ENCODE measurements around the gene TMEM129.
A peak's percentile ranks its signal among the peaks of the same experiment; 100 is the strongest.

TMEM129 gene

DNA sequence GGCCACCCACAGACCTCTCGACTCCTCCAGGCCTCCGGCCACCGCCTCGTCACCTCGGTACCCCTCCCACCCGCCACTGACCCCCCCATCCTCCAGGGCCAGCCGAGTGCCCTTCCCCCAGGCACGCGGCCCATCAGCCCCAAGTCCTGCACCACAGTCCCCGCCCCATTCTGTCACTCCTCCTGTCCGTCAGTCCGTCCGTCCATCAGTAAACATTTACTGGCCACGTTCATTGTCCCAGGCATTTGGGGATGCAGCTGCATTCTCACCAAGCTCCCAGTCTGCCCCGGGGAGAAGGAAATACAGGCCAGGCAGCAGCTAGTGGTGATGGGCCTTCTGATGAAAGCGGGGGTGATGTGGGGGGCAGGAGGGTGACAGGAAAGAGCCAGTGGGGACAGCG lies 36.7 kb upstream of the TMEM129 start:
- DNase-seq = no peak

DNA sequence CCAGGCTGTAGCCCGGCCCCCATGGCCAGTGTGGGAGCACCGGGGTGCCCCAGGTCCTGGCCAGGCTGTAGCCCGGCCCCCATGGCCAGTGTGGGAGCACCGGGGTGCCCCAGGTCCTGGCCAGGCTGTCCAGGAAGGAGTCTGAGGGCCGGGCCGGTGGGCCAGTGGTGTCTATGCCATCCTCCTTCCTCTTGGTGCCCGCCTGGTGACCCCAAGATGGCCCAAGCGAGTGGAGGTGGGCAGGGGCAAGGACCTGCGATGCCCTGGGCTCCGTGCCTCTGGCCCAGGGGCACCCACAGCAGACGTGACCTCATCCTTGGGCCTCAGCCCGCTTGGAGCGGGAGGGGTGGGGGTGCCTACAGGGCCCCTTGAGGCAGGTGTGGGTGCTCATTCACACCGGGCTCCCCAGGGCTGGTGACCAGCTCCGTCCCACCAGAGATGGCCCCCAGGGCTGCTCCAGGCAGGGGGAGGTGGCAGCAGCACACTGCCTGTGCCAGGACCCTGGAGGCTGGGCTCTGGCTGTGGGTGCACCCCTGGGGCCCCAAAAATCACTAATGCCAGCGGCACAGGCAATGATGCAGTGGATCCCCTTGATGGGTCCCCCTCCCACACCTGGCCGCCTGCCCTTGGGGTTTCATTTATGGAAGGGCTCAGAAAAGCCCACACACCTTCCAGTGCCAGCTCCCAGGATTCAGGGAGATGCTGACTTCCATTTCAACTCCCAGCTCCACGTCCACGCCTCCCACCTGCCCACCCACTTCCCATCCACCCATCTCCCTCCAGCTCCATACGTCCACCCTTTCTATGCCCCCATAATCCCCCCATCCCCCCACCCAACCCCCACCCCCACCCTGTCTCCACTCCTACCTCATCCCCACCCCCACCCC lies 36.0 kb upstream of the TMEM129 start:
- no peak for DNase-seq

DNA sequence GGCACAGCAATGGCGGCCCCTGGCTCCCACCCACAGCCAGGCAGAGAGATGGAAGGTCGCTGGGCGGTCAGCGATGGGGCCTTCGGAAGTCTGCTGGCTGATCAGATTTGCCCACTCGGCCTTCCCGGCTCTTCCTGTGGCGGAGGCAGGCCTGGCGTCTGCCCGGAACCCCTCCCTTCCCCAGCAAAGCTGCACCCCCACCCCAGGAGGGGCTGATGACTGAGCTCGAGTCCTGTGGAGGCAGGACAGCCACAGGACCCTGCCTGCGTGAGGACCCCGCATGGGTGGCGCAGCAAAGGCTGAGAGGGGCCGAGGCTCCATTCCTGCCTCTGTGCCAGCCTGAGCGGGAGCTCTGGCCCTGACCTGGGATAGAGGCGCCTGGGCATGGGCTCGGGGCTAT lies 35.0 kb upstream of the TMEM129 start:
- no peak for DNase-seq

DNA sequence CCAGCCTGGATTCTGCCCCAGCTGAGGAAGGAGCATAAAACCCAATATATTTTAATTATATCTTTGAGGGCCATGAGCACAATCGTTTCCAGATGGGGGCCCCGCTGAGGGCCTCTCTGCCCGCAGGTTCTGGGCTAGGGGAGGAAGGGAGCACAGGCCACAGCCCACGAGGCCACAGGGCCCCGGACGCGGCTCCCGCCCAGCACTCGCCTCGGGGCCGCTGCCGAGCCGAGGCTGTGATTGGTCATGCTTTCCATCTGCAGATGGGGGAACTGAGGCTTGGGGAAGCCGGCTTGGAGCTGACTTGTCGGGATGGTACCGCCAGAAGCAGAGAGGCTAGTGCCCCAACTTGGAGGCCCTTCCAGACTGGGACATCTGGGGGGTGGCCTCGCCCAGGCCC lies 34.2 kb upstream of the TMEM129 start:
- no peak for DNase-seq

DNA sequence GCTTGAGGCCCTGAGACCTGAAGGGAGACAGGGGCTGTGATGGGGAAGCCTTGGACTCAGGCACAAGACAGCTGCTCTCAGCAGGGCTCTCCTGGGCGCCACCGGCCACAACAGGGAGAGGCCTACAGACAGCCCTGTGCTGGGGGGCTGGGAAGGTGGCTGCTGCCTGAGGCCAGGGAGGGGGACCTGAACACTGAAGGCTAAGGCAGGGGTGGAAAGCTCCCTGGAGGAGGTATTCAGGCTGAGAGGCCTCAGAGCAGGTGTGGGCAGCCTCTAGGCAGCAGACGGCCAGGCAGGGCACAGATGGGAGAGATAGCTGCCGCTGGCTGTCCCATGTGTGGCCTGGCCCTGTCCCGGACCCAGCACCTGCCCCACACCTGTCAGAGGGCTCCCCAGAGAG lies 33.2 kb upstream of the TMEM129 start:
- DNase-seq = no peak

DNA sequence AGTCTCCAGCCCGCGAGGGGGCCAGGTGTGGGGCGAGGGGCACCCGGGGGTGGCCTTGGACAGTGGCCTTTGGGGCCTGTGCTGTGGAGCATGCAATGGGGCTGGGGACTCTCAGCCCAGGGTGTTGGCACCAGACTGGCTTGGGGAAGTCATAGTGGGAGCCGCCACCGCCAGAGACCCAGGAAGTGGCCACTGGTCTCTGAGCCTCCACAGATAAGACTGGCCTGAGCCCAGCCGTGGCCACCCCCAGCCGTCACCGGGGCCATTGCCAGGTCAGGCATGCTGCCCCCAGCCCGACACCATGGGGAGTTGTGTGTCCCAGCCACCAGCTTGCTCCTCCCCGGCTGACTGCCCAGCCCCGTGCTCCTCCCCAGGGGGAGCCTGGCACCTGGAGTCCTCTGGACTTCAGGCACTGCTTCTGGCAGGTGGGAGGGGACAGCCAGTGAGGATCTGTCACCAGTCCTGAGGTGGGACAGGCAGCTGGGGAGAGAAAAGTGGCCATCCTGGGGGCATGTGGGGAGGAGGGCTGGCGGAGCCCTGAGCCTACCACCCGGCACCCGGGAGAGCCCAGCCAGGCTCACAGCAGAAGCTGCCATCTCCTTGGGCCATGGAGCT lies 32.7 kb upstream of the TMEM129 start:
- DNase-seq = no peak

DNA sequence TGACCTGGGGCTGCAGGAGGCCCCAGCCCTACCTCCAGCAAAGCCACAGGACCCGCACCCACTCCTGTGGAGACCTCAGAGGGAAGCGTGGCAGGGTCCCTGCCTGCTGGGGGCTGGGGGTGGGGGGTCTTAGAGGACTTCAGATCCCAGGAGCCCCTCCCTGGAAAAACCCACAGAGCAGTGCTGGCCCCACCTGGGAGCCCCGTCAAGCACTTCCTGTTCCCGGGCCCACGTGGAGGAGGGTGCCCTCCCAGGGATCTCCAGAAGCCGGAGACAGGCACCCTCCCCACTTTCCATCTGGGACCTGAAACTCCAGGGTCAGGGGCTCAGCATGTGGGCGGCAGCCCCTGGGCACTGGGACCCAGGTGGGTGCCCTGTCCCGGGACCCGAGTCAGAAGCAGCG lies 32.2 kb upstream of the TMEM129 start:
- no peak for DNase-seq

DNA sequence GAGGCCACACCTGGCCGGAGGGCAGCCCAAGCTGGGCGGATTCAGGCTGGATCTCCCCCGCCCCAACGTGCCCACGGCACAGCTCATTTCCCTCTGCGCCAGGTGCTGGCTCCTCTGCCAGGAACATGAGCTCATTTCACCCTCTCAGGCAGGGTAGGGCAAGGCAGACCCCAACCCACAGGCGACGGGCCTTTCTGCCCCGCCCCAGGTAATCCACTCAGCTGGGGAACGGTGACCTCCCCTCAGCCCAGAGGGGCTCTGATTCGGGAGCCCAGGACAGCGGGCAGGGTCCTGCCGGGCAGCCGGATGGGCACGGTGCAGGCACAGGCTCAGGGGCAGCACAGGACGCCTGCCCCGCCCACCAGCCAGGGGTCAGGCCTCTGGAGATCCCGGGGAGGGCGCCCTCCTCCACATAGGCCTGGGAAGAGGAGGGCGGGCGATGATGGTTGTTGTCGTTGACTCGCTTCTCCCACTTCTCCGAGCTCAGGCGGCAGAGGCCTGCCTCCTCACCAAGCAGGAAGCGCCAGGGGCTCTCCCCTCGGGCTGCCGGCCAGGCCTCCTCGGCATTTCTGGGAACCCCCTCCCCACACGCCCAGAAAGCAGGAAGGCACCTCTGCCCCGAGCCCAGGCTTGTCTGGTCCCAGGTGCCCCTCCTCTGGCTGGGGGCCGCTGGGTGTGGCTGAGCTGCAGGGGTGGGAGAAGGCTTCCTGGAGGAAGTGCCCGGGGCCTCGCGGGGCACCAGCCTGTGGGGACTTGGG lies 31.3 kb upstream of the TMEM129 start:
- DNase-seq = no peak

DNA sequence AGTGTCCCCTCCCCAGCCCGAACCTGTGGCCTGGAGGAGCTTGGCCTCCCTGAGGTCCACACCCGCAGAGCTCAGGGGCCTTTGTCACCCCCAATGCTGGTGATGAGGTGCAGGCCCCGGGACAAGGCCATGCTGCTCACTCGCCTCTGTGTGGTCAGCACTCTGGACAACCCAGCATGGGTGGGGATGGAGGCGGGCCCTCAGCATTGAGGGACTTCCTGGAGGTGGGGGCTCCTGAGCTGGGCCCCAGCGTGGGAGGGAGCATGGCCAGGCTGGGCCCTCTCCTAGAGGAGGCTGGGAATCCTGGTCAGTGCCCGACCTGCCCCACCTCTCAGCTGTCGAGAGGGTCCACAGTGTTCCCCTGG lies 30.8 kb upstream of the TMEM129 start:
- DNase-seq = no peak

DNA sequence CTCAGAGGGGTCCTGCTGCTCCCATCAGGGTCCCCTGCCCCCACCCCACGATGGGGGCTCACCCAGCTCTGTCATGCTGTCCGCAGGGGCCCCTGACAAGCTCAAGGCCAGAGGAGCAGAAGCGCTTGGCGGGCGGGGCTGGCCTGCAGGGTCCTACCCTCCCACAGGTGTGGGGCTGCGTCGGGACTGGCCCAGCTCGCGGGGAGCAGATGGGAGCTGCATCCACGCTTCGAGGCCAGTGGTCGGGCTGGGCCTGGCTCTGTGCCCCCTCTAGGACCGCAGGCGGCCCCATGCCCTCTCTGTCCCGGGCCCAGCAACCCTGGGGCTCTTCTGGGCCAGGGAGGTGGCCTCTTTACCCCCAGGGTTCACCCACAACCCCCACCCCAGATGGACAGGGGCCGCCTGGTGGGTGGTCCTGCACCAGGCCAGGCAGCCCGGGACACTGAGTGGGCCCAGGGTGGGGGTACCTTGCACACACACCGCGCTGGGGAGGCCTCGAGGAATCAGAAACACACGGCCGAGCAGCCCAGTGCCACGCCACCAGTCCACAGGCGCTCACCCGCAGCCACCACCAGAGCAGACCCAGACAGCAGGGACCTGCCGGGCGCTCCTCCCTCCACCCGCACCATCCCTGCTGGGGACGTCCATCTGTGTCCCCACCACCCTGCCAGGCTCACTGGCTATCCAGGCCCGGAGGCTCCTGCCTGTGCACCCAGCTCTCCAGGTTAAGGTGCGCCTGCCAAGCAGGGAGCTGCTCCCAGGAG lies 30.2 kb upstream of the TMEM129 start:
- DNase-seq = no peak

DNA sequence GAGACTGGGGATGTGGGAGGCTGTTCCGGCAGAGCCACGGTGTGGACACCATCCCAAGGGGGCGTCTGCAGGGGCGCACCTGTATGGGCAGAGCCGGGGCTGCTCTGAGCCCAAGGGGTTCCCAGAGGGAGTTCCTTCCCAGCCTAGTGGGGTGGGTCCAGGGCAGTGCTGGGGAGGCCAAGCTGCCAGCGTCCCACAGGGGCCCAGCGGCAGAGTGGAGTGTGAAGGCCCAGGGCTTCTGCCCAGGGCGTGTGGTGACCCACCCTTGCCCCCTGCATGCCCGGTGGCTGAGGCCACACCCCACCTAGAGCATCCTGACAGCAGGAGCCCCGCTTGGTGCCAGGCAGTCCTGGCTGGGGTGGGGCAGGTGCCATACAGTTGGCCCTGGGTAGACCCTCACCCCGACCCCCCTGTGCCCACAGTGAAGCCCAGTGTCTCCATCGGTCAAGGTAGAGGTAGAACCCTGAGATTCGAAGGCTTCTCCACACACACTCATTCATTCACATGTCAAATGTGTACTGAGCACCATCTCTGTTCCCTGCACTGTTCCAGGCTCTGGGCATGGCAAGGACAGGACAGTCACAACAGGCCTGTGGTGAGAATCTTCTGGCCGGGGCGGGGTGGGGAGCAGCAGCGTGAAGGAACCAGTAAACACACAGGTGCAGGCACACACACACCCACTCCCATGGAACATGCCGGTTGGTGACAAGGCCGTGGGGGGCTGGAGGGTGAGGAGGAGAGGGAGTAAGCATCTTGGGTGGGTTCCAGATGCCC lies 29.4 kb upstream of the TMEM129 start:
- no peak for DNase-seq

DNA sequence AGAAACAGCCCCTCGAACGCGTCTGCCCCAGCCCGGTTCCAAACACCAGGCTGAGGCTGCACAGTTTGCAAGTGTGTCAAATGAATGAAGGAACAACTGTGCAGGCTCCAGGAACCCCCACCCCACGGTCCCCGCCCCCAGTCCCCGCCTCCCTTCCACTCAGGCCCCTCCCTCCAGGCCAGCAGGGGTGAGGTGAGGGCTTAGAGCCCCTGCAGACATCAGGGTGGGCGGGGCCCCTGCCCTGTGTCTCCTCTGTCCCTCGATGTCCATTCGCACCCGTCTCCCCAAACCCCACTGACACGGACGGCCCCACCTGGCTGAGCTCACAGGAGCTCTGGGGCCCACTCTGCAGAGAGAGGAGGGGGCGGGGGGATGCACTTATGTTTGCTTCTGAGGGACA lies 28.7 kb upstream of the TMEM129 start:
- no peak for DNase-seq

DNA sequence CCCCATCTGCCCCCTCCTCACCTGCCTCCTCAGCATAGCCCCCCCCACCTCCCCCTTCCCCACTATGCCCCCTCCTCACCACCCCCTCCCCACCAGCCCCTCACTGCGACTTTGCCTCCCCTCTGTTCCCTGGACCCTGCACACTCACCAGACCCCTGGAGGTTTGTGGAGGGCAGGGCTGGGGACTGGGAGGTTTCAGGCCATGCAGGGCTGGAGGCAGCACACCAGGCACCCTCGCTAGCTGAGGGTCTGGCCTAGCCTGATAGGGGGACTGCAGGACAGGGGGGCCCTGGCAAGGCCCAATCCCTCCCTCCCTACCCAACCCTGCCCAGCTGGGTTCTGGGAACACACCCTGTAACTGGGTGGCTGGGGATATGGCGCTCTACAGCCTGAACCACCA lies 28.2 kb upstream of the TMEM129 start:
- DNase-seq = no peak

DNA sequence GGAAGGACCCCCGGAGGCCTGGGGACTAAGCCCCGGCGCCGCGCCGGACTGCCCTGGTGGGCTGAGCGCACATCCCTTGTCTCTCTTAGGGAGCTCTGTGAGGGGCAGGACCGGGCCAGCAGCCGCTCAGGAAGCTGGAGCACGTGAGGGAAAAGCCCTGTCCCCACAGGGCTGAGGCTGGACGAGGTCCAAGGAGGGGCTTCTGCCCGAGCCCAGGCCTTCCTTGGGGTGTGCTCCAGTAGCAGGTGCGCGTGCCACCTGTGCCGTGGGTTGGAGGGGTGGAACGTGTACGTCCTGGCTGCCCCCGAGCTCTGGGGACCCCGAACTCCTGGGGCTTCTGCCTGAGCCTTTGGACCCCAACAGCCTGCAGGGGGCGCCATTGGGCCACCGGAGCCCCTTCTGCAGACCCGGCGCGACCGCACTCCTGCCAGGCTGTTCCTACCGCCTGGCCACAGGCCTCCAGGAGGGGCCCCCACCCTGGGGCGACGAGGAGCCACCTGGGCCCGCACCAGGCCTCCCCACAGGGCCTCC lies 27.4 kb upstream of the TMEM129 start:
- DNase-seq = peak; percentile 64

DNA sequence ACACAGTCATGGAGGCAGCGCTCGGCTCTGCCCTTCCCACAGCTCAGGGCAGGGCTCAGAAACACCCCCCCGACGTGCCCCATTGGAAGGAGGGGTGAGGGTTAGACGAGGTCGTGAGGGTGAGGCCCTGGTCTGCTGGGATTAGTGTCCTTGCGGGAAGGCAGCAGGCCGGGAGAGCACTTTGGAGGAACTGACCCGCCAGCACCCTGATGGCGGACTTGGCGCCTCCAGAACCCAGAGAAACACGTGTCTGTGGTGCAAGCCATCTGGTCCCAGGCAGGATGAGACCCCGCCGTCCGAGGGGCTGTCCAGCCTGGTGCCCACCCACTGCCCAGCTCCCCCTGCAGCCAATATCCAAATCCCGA lies 26.5 kb upstream of the TMEM129 start:
- no peak for DNase-seq

DNA sequence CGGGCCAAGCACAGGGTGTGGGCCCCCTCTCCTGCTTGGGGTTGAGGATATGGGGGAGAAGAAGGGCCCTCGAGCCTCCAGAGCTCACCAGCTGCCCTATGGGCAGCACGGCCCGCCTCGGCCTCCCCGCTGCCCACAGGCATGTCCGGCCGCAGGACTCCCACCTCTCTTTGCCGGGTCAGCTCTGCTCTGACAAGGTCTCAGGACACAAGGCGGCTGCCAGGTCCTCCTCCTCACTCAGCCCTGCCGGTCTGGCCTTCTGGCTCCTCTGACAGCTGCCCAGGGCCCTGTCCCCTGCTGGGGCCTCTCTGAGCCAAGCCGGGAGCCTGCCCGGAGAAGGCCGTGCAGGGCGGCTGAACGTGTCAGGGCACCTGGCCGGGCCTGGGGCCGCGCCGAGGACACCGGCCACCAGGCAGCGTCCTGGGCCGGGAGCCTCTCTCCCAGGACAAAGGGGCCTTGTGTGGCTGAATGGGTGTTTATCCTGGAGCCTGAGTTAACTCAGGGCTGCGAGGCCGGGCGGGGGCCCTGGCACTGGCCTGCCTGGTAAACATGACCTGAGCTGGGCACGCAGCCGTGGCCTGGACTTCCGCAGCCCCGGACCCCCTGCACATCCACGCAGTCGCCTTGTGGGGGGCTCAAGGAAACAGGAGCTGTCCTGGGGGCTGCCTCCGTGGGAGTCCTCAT lies 25.9 kb upstream of the TMEM129 start:
- DNase-seq = no peak

DNA sequence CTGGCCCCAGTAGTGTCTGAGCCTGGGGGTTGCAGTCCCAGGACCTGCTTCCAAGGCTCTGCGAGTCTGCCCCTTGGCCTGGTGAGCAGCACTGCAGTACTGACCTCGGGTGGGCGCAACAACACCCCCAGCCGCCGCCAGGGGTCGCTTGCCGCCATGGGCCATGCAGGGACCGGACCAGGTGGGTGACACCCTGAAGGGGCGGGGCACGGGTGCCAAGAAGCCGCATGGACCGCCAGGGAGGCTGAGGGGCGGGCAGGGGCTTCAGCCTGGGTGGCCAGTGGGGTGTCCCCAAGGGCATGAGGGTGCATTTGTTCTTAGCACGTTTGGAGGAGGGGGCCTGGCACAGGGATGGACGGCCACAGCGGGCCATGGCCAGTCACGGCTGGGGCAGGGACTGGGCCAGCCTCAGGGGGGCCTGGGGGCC lies 25.2 kb upstream of the TMEM129 start:
- DNase-seq = peak; percentile 58

DNA sequence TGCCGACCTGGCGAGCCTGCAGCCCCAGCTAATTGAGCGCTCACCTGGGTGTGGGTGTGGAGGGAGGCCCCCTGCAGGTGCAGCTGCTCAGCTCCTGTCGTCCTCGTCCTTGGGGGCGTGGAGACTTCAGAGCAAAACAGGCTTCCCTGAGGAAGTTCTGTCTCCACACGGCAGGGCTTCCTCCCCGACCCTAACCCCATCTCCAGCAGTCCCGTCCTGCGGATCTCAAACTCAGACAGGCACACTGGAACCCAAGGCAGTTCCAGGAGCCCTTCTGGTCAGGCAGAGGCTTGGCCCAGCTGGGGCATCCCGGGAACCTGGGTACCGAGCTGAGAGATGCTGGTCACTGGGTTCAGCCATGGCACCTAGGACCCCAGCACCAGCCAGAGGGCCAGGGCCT lies 24.6 kb upstream of the TMEM129 start:
- DNase-seq = no peak

DNA sequence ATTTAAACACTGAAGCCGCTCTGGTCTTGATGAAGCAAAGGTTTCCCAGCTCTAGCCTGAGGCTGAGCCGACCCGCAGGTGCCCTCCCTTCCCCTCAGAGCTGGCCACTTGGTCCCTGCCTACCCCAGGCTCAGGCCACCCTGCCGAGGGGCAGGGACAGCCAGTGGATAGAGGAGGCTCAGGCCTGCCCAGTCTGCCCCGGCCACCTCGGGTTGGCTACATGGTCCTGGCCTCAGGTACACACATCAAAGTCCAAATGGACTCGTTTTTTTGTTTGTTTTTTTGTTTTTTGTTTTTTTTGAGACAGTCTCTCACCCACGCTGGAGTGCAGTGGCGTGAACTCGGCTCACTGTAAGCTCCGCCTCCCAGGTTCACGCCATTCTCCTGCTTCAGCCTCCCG lies 24.0 kb upstream of the TMEM129 start:
- DNase-seq = no peak

DNA sequence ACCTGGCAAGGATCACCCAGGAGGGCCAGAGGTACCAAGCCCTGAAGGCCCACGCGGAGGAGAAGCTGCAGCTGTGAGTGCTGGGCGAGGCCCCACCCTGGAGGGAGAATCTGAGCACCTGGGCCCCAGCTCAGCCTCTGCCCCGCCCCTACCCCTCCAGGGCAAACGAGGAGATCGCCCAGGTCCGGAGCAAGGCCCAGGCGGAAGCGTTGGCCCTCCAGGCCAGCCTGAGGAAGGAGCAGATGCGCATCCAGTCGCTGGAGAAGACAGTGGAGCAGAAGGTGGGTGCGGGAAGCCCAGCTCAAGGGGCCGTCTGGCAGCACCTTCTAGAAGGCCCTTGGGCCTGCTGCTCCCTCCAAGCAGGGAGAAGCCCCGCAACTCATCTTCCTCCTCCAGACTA lies 23.4 kb upstream of the TMEM129 start:
- no peak for DNase-seq

DNA sequence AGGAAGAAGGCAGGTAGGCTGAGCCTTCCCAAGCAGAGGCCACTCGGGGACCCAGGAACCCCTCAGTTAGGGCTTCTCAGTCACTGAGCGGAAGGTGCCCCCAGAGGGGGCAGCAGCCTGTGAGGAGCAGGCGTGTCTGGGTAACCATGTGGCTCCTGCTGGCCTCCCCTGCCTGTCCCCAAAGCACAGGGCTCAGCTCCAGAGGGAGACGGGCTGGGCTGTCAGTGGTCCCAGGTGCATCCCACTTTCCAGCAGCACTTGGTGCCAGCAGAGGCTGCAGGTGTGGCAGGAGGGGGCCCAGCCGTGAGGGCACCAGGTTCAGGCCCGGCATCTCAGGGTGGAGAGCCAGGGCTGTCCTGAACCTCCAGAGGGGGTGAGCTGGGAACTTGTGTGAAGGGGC lies 22.9 kb upstream of the TMEM129 start:
- no peak for DNase-seq

DNA sequence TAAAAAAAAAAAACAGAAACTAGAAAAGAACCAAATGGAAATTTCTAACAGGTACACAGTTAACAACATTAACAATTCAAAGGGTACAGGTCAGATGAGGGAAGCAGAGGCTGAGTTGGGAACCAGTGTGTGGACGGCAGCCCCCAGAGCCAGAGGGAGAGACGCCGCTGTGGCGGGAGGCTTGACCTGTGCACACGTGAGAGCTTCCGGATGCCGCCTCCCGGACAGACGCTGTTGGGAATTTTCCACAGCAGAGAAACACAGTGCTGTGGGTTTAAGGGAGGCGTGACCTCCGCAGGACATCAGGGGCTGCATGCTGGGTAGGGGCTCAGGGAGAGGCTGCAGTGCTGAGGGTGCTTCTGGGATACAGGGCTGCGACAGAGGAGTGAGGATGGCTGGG lies 22.4 kb upstream of the TMEM129 start:
- no peak for DNase-seq
